HG03354 (cell line): ENCODE data around the gene R3HDM1.
A peak's percentile ranks its signal among the peaks of the same experiment; 100 is the strongest.
"Not testable (repeated sequence)": the region's sequence is repeated elsewhere in the genome, so short reads cannot be mapped to it uniquely, and the experiment has no call there.

Experiments used
- ATAC-seq: cut with Tn5 transposase; IDR thresholded peaks from one replicate; pipeline ENCODE4 v1.9.1; 2021; ENCODE audit warnings: mild to moderate bottlenecking; ENCODE audit not compliant: unreplicated experiment, poor library complexity, severe bottlenecking

R3HDM1 gene

DNA sequence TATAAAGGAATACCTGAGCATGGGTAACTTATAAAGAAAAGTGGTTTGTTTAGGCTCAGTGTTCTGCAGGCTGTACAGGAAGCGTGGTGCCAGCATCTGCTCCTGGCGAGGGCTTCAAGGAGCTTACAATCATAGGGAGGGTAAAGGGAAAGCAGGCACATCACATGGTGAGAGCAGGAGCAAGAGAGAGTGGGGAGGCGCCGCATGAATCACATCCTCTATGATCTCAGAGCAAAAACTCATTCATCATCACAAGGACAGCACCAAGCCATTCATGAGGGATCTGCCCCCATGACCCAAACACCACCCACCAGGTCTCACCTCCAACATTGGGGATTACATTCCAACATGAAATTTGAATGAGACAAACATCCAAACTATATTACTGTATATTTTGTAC lies 32.5 kb downstream of the R3HDM1 start:
- ATAC-seq, result no peak

DNA sequence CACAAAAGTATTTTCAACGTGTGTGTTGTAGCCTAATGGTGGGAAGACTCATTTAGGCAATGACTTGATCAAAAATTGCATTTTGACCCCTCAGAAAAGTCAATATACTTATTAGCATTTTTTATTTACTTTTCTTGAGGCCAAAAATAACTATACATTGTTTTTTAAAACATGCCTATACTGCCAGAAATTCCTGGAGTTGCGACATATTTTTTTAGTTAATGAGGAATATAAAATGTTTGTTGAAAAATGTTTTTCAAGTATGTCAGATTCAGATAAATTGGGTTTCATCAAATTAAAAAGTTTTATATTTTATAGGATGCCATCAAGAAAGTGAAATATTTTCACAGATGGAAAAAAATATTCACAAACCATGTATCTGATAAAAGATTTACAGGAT lies 39.6 kb downstream of the R3HDM1 start:
- ATAC-seq, result no peak

DNA sequence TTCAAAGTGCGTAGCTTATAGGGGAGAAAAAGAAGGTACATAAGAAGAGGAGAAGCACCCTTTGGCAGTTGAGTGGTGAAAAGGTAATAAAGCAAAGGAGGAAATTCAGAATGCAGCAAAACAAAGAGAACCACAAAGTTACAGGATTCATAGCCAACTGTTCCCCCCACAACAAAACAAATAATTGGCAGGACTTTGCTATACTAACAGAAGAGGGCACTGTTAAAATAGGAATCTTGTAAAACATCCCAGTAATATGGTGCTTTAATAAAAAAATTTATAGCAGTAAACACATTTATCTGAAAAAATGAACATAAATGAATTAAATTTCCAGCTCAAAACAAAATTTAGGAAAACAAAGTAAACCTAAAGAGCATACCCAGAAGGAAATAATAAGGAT lies 42.3 kb downstream of the R3HDM1 start:
- no peak for ATAC-seq

DNA sequence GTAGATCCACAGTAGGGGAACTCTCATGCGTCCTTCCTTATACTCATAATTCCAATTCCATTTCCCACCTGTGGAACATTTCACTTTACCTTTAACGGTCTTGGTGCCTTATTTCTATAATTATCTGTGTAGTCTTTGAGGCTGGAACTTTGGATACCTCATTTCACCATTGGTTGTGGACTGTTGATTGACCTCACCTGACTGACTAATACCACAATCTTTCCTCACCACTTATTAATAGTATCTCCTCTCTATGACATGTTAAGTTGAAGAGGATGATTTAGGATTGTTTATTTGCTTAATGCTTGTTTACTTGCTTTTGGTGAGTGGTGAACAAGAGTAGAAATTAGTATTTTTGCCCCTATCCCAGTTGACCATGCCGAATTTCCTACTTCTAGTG lies 50.0 kb downstream of the R3HDM1 start:
- ATAC-seq, result no peak

DNA sequence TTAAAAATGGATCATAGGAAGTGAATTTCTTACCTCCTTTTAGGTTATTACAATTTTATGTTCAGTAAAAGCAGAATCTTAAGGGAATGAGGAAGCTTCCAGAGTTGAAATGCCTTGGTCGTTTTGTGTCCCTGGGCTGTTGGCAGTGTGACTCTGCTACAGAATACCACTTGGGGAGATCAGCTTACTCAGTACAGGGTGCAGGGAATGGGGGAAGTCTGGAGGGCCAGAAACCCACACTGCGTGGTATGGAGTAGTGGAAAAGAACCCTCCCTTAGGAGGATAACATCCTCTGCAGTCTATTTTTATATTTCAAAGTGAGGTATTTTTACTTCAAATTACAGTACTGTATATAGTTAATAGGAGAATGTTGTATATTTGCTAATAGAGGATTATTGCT lies 51.1 kb downstream of the R3HDM1 start:
- ATAC-seq, result no peak

DNA sequence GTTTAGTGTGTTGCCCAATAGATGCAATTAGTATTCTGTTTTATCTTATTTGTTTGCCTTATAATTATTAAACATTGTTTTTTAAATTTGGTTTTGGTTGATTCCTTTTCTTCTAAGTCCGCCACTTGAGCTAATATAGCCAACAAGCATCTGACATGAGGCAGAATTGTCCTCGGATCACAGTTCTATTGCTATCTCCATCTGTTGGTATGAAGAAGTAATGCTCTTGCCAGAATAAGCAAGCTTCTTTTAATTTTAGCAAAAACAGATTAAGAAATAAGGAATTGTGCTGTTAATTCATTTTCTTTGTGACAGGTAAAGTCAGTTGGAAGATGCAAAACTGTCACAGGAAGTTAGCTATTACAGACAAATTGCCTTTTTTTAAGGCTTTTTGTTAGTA lies 54.3 kb downstream of the R3HDM1 start:
- ATAC-seq, result no peak

DNA sequence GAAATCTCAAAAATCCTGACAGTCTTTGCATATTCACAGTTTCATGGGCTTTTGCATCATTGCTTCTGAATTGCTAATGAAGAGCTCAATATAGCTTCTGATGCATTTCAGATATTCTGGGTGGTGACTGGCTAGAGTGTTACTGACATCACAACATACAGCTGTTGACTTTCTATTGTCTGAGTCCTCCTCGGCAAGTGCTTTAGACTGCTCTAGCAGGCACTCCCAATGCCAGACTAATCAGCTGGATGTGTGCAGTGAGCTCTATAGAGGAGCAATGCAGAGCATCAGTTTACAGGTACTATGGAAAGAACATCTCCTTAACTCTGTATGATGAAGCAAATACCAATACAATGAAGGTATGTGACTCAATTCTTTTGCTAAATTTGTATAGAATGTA lies 54.9 kb downstream of the R3HDM1 start:
- peak; percentile 75 for ATAC-seq

DNA sequence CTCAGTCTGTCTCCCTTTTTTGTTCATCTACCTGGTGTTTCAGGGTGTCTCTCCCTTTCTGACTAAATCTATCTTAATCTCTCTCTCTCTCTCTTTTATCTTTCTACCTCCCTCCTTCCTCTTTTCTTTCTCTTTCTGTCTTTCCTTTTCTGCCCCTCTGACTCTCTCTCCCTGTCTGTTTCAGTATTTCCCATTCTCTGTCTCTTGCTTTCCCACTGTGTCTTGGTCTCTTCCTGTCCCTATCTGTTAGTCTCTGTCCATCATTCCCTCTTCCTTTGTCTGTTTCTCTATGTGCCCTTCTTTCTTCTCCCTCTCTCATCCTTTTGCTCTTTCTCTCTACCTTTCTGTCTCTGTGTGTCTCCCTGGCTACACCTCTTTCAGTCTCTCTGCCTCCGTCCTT lies 56.7 kb downstream of the R3HDM1 start:
- ATAC-seq, result no peak

DNA sequence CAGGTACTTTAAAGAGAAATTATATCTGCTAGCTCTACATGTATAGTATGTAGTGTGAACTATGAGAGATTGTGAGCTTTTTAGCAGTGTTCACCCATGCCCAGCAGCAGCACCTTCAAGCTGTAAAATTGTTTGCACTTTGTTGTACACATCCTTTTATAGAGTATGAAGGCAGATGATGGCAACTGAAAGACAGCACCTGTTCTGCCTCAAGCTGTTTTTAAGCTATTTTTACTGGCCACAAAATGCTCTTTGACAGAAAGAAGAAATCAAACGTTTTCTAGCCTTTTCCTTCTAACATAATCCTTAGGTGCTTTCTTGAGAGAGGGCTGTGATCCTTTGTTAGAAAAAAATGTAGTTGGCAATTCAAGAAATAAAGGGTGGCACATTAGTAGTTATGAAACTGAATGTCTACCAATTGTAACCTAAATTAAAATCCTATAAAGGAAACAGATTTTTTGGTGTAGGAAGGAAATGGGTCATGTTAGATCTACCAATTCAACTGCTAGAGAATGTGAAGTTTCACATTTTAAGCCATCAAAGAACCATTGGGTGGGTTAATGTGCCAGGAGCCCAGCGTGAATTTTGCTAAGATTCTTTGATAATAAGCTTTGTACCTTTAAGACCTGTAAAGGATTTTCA lies 59.5 kb downstream of the R3HDM1 start:
- peak; percentile 56 for ATAC-seq

DNA sequence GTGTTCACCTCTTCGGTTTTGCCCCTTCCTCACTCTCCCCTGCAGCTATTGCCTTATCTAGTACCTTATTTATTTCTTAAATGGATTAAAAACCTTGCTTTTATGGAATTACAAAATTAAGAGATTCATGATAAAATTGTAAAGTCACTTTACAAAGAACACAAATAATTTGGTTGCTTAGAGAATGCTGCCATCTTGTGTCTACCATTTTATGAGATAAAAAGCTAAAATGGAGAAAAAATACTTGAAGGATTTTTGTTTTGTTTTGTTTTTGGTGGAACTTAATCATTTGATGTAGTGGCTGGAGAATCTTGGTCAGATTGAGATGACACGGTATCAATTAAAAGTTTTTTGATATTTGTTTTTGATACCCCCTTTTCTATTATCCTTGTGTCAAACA lies 69.6 kb downstream of the R3HDM1 start:
- no peak for ATAC-seq

DNA sequence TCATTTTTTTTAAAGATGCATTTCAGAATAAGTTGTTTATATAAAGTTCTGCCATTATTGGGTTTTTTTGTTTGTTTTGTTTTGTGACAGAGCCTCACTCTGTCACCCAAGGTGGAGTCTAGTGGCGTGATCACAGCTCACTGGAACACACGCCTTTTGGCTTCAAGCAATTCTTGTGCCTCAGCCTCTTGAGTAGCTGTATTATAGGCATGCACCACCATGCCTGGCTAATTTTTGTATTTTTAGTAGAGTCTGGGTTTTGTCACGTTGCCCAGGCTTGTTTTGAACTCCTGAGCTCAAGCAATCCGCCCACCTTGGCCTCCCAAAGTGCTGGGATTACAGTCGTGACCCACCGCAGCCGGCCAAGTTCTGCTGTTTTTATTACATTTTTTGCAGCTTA lies 72.3 kb downstream of the R3HDM1 start:
- ATAC-seq, result no peak

DNA sequence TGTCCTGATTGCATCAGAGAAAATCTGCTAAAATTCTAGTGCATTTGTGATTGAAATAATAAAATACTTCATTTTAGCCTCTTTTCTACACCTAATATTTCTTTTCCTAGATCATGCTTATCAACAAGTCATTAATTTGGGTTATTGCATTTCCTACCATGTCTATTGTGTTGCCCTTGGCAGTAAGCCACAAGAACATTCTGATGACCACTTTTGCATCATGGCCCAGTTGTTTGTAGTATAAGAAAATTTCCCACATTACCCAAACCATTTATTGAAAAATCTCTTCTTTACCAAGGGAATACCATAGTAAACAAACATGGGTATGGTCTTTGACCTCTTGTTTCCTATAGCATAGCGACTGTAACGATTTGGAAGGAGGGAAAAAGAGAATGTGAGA lies 76.3 kb downstream of the R3HDM1 start:
- no peak for ATAC-seq

DNA sequence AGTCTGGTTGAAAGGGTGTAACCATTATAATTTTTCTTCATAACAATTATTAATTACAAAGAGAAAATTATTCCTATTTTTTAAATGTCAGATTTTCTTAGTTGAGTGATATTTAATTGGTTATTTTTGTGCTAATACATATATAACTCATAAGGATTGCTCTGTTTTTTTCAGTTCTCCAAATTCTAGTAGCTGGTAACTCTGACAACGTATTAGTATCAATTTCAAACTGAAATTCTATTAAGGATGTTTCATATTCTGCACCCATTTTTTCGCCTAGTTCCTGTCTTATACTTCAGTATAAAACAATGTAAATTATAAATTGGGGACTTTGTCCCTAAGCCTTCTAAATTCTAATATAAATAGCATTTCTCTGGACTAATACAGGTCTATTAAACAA lies 81.0 kb downstream of the R3HDM1 start:
- no peak for ATAC-seq

DNA sequence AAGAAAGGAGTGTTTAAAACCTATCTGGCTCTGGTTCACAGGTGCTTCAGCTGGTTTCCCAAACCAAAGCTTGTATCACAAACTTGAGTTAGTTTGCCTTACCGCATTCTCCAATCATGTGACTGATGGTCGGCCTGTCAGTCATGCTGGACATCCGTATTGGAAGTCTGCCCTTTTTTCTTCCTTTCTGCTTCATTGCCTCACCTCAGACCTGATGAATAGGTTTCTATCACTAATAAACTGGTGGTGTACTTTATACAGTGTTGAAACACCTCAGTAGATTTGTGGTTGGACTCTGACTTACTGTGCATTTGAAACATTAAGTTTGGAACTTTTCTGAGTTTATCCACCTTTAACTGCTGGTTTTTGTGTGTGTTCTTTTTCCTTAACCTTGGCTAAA lies 84.1 kb downstream of the R3HDM1 start:
- no peak for ATAC-seq

DNA sequence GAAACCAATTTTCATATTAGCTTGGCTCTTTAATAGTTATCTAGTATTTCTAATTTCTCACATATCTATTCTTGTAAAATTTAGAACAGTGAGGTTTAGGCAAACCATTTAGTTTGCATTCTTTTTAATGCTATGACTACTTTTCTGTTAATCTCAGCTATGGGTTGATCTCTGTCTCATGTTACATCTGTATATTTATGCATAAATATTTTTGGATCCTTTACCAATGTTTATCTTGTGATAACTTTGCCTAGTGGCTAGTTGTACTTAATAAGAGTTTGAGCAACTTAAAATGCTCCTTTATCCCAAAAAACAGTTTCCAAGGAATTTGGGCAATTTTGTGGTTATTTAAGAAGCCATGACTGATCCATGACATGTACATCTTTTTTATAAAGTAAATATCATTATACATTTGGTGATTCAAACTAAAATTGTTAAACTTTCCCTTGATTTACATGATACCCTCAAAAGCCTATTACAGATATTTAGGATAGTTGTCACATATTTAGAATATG lies 86.3 kb downstream of the R3HDM1 start:
- no peak for ATAC-seq

DNA sequence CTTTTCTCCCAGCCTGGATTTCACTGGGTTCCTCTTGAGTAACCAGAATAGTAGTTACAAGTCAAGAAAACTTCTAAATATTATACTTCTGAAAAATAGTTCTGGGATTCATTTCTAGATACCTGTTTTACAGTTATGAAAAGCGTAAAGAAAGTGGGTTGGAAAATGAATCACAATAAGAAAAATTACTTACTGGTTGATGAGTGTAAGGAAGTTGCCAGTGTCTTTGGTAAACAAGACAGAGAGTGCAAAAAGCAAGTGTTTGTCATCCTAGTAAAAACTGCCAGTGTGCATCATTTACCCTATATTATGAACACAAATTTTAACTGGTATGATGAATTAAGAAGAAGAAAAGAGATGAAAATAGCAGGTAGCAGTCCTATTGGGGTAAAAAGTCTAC lies 88.9 kb downstream of the R3HDM1 start:
- no peak for ATAC-seq

DNA sequence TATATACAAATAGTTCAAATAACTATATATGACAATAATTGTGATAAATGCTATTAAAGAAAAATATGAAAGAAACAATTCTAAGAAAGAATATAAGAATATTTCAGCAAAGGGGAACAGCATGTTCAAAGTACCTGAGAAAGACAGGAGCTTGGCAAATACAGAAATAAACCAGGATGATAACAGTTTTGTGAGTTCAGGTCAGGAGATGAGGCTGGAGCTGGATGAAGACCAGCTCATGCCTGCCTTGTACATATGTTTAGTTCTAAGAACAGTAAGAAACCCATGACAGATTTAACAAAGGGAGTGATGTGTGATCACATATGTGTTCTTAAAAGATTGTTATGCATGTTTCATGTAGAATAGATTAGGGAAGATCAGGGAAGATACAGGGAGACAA lies 98.2 kb downstream of the R3HDM1 start:
- ATAC-seq, result no peak

DNA sequence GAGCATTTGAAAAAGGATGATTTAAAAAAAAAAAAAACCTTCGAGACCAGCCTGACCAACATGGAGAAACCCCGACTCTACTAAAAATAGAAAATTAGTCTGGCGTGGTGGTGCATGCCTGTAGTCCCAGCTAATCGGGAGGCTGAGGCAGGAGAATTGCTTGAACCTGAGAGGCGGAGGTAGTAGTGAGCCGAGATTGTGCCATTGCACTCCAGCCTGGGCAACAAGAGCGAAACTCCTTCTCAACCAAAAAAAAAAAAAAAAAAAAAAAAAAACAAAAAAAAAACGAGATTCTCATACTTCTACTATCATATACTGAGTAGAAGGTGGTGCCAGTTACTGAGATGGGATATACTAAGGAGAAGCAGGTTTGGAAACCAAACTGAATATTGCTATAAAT lies 98.8 kb downstream of the R3HDM1 start:
- ATAC-seq, result not testable (repeated sequence)

DNA sequence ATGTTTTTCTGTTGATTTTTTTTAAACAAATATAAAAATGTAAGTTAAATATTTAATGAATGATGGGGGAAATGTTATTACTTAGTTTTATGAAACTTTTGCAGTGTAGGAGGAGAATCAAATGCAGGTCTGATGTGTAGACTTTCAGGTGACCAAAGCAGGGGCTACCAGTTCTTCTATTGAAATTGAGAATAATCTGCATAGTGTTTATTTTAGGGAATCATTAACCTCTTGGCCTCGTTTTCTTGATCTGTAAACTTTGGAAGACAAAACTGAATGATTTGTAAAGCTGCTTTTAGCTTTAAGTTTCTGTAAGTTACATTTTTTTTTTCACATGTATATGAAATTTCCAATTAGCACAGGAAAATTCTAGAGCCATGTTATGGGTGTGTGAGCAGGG lies 99.2 kb downstream of the R3HDM1 start:
- no peak for ATAC-seq

DNA sequence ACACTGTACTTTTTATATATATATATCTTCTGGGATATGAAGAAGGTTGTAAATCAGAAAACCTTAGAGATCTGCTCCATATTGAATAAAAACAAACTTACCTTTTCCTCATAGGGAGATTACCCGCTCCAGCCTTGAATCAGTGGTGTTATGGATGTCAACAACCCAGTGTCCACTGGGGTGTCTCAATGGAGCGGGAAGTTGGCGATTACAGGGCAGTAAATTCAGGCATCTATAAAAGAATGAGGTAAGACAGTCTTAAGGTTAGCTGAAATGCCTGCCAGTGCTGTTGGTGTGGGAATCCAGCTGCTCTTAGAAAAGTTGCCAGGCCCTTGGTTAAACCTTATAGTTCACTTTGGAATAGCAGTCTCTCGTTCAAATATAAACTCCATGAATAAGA lies 102.3 kb downstream of the R3HDM1 start:
- ATAC-seq, result no peak

DNA sequence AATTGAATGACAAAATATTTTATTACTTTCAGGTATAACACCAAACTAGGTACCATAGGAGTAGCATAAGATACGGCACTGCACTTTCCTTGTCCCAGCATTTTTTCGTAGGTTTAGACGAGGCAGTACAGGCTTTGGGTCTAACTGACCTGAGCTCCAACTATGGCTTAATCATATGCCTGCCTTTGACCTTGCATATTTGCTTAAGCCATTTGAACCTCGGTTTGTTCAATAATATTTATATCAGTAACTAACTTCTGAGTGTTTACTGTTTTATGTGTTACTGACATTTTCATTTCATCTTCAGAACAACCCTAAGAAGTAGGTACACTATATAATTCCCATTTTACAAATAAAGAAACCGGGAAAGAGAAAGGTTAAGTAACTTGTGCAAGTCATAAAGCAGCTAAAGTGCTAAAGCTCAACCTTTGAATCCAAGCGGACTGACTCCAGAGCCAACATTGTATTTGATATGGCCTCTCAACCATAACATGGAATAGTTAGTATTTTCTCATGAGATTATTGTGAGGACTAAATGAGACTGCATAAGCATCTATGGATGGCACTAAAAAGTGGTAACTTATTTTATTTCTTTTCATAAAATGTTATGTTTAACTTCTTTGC lies 104.0 kb downstream of the R3HDM1 start:
- no peak for ATAC-seq

DNA sequence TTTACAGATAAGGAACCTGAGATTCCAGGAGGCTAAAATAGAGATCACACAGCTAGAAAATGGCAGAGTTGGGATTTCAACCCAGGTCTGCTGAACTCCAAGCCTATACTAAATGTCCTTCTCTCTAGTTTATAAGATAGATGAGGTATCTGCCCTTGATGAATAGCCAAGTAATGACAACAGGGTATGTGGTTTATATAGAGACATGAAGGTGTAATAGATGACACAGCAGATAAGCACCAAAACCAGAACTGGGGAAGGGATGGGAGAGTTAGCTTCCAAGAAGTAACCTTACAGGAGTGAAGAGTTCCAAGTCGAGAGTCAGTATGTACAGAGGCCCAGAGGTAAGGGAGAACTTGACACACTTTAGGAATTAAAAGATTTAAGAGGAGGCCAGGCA lies 105.7 kb downstream of the R3HDM1 start:
- peak; percentile 24 for ATAC-seq
